HEK293 (cell line): ENCODE data around the gene ANXA2.

Experiments used
- CTCF ChIA-PET: fragments of 350-600 bp; formaldehyde crosslinking; extraction: SDS; loops from one replicate; lab custom pipeline; 2021; ENCODE audit warnings: antibody characterized with exemption; lab: Yijun Ruan, JAX
- POLR2A ChIA-PET: fragments of 300-600 bp; formaldehyde crosslinking; extraction: SDS; loops from one replicate; lab custom pipeline; 2020; ENCODE audit warnings: antibody characterized with exemption, inconsistent platforms; lab: Yijun Ruan, JAX
- H3K27ac ChIP-seq: fragments of 200-500 bp; sonication (Bioruptor generic); 2 replicates; pipeline ENCODE4 v1.5.1; 2014; ENCODE audit warnings: low read depth, low read length, control low read depth, inconsistent platforms; ENCODE audit errors: extremely low read depth
- H3K36me3 ChIP-seq, 2 experiments: fragments of 200-500 bp in 1 of 2; sonication (Bioruptor generic) in 1 of 2; 1 replicate in 1 of 2; 2 replicates in 1 of 2; pipeline ENCODE4 v1.5.1; 2014 to 2017; ENCODE audit warnings: inconsistent platforms in 2 of 2, low read length in 2 of 2; ENCODE audit not compliant: control insufficient read depth in 2 of 2, insufficient read depth in 1 of 2
- H3K4me1 ChIP-seq: fragments of 200-500 bp; sonication (Bioruptor generic); 2 replicates; pipeline ENCODE4 v1.5.1; 2014; ENCODE audit warnings: mild to moderate bottlenecking, low read length, inconsistent platforms; ENCODE audit not compliant: control insufficient read depth, insufficient read depth
- H3K4me3 ChIP-seq: 2 replicates; pipeline ENCODE4 v1.5.1; 2011; ENCODE audit warnings: low read depth, mild to moderate bottlenecking, control low read depth, low read length, moderate library complexity
- H3K9me3 ChIP-seq: fragments of 200-500 bp; sonication (Bioruptor generic); 2 replicates; pipeline ENCODE4 v1.5.1; 2014; ENCODE audit warnings: low read depth, low read length, inconsistent platforms; ENCODE audit not compliant: control insufficient read depth, insufficient read depth
- ELK4 ChIP-seq: IDR thresholded peaks from 2 replicates; pipeline ENCODE4 v1.6.1; 2011; ENCODE audit warnings: mild to moderate bottlenecking, low read depth, low read length, borderline replicate concordance
- GFI1B ChIP-seq: fragments of 450-650 bp; formaldehyde crosslinking; IDR thresholded peaks from 2 replicates; pipeline ENCODE4 v1.5.1; 2016; ENCODE audit warnings: missing biosample characterization, missing genetic modification characterization
- MEIS1 ChIP-seq: sonication (generic); formaldehyde crosslinking; IDR thresholded peaks from 2 replicates; pipeline ENCODE4 v1.8.1; 2022; ENCODE audit warnings: missing genetic modification reagents, mild to moderate bottlenecking, borderline replicate concordance
- PATZ1 ChIP-seq: fragments of 450-650 bp; formaldehyde crosslinking; IDR thresholded peaks from 2 replicates; pipeline ENCODE4 v1.5.1; 2016; ENCODE audit warnings: missing biosample characterization, missing genetic modification characterization
- TCF7L2 ChIP-seq: IDR thresholded peaks from 2 replicates; pipeline ENCODE4 v1.6.1; 2011; ENCODE audit warnings: low read depth, mild to moderate bottlenecking, inconsistent platforms, low read length, moderate library complexity, borderline replicate concordance
- ZEB2 ChIP-seq: fragments of 450-650 bp; formaldehyde crosslinking; IDR thresholded peaks from 2 replicates; pipeline ENCODE4 v1.5.1; 2016; ENCODE audit warnings: missing biosample characterization, missing genetic modification characterization
- ZFP3 ChIP-seq: fragments of 450-650 bp; formaldehyde crosslinking; IDR thresholded peaks from 2 replicates; pipeline ENCODE4 v1.5.1; 2016; ENCODE audit warnings: low read depth, missing biosample characterization, missing genetic modification characterization
- ZIC2 ChIP-seq: fragments of 450-650 bp; formaldehyde crosslinking; IDR thresholded peaks from 2 replicates; pipeline ENCODE4 v1.5.1; 2016; ENCODE audit warnings: missing biosample characterization, missing genetic modification characterization
- ZNF132 ChIP-seq: fragments of 450-650 bp; formaldehyde crosslinking; IDR thresholded peaks from 2 replicates; pipeline ENCODE4 v1.5.1; 2017; ENCODE audit warnings: missing biosample characterization, missing genetic modification characterization, borderline replicate concordance
- ZNF221 ChIP-seq: fragments of 450-650 bp; formaldehyde crosslinking; IDR thresholded peaks from 2 replicates; pipeline ENCODE4 v1.5.1; 2017; ENCODE audit warnings: missing biosample characterization, missing genetic modification characterization, borderline replicate concordance
- ZNF24 ChIP-seq: fragments of 450-650 bp; formaldehyde crosslinking; IDR thresholded peaks from 2 replicates; pipeline ENCODE4 v1.5.1; 2016; ENCODE audit warnings: missing biosample characterization, missing genetic modification characterization
- ZNF274 ChIP-seq, 2 experiments: fragments of 200-500 bp in 1 of 2; fragments of 450-650 bp in 1 of 2; sonication (Bioruptor generic) in 1 of 2; formaldehyde crosslinking in 1 of 2; IDR thresholded peaks; 2 replicates each; pipeline versions ENCODE4 v1.5.1 to v1.6.1; 2014 to 2016; ENCODE audit warnings: borderline replicate concordance in 1 of 2, inconsistent platforms in 1 of 2, low read length in 1 of 2, missing biosample characterization in 1 of 2, missing genetic modification characterization in 1 of 2
- ZNF280C ChIP-seq: fragments of 450-650 bp; formaldehyde crosslinking; IDR thresholded peaks from 2 replicates; pipeline ENCODE4 v1.5.1; 2016; ENCODE audit warnings: missing biosample characterization, missing genetic modification characterization
- ZNF394 ChIP-seq: fragments of 450-650 bp; formaldehyde crosslinking; IDR thresholded peaks from 2 replicates; pipeline ENCODE4 v1.5.1; 2016; ENCODE audit warnings: missing biosample characterization, missing genetic modification characterization, mild to moderate bottlenecking, moderate library complexity, borderline replicate concordance
- ZNF398 ChIP-seq: fragments of 450-650 bp; formaldehyde crosslinking; IDR thresholded peaks from 2 replicates; pipeline ENCODE4 v1.5.1; 2017; ENCODE audit warnings: missing biosample characterization, missing genetic modification characterization
- ZNF585B ChIP-seq: fragments of 450-650 bp; formaldehyde crosslinking; IDR thresholded peaks from 2 replicates; pipeline ENCODE4 v1.5.1; 2016; ENCODE audit warnings: missing biosample characterization, missing genetic modification characterization
- ZNF658 ChIP-seq: fragments of 450-650 bp; formaldehyde crosslinking; IDR thresholded peaks from 2 replicates; pipeline ENCODE4; 2016; ENCODE audit warnings: missing biosample characterization, missing genetic modification characterization
- ZNF692 ChIP-seq: fragments of 450-650 bp; formaldehyde crosslinking; IDR thresholded peaks from 2 replicates; pipeline ENCODE4 v1.5.1; 2016; ENCODE audit warnings: missing biosample characterization, missing genetic modification characterization
- ZNF76 ChIP-seq: fragments of 450-650 bp; formaldehyde crosslinking; IDR thresholded peaks from 2 replicates; pipeline ENCODE4; 2016; ENCODE audit warnings: low read depth, missing biosample characterization, missing genetic modification characterization, borderline replicate concordance
- ZNF792 ChIP-seq: fragments of 450-650 bp; formaldehyde crosslinking; IDR thresholded peaks from 2 replicates; pipeline ENCODE4 v1.5.1; 2016; ENCODE audit warnings: missing biosample characterization, missing genetic modification characterization

The ANXA2 gene

GRCh38 chr15:60344461-60344860 is 53.3 kb downstream of the ANXA2 start (continued):
- TF ChIP-seq ZIC2 (tag by site-specific recombination) (no peak), ZNF792 (tag by site-specific recombination) (no peak), ZNF274 (IDR thresholded peaks at IDR 0.05; ENCODE audit: low read length) (no peak), ZNF274 (tag by site-specific recombination; IDR thresholded peaks at IDR 0.05; ENCODE audit: borderline replicate concordance) (no peak), ZNF76 (tag by site-specific recombination) (no peak), ZNF24 (tag by site-specific recombination) (no peak), ZNF221 (no peak), ZEB2 (tag by site-specific recombination) (no peak), ZFP3 (tag by site-specific recombination) (no peak), TCF7L2 (no peak), ZNF132 (no peak)

- Histone ChIP-seq H3K9me3 (no peaks in the 10 kb centered on the region), H3K27ac (no peak overlapping the region), H3K36me3 (peaks cover 0 to 36% of the 10 kb centered on the region in 2 experiments; a peak in 1 of 3 replicates), H3K4me1 (no peaks in the 10 kb centered on the region), H3K4me3 (no peak overlapping the region)
- peak; percentile 35; the same call in 1 of the 2 replicates for TF ChIP-seq ZNF394 (tag by site-specific recombination)
- no peak for TF ChIP-seq GFI1B
- no peak for TF ChIP-seq MEIS1 (CRISPR knock-in tag)
- TF ChIP-seq ELK4 = no peak
- TF ChIP-seq ZNF280C = no peak
- no peak for TF ChIP-seq ZNF585B (tag by site-specific recombination)
- CTCF ChIA-PET = interaction anchor here (0.8 to 1.6 kb wide), 3 partner anchors 16 to 178 kb away, joined by 3 to 5 read pairs (median 3); no protein-coding TSS in a partner anchor
- POLR2A ChIA-PET = interaction anchor here (0.6 kb wide), 2 partner anchors 204 to 709 kb away, joined by 4 to 5 read pairs; no protein-coding TSS in a partner anchor
Observed at GRCh38 chr15:60343221-60343970, 54.4 kb downstream of the ANXA2 start.

GRCh38 chr15:60340207-60340921 is 57.4 kb downstream of the ANXA2 start:
- POLR2A ChIA-PET = no interaction called here
- Histone ChIP-seq H3K4me1 (no peaks in the 10 kb centered on the region), H3K36me3 (peaks cover 0 to 6% of the 10 kb centered on the region in 2 experiments; a peak in 1 of 3 replicates), H3K9me3 (no peaks in the 10 kb centered on the region), H3K27ac (no peak overlapping the region), H3K4me3 (no peak overlapping the region)
- CTCF ChIA-PET = interaction anchor here (1.4 kb wide), 1 partner anchor 12 kb away, joined by 6 read pairs; no protein-coding TSS in a partner anchor
- TF ChIP-seq PATZ1 (tag by site-specific recombination) (peak; percentile 16; the same call in 1 of the 2 replicates), ZNF658 (tag by site-specific recombination) (no peak), ZNF692 (tag by site-specific recombination) (peak; percentile 66), ZIC2 (tag by site-specific recombination) (peak; percentile 87), ZNF398 (tag by site-specific recombination) (peak; percentile 63)
